ENCODE data around the gene HOXC4. TPM values are rescaled to one million over a fixed set of nuclear protein-coding genes. Genes with fewer than 3 reads are reported as not detected.

The HOXC4 gene
- 1 to 10 TPM in 1 of 6 donors, under 1 TPM in 2, not detected in 3; 0.40 to 1.0 (median 0.59) TPM for total RNA-seq

GRCh38 chr12:54053751-54054741, at the start of gene HOXC4:
HOXC4 (plus strand) TSS chr12:54053835; CDS start chr12:54053923, 88 bp downstream.
- Histone ChIP-seq H3K27me3 (peaks cover 1 to 41% (median 25%) of the 10 kb centered on the region in 4 donors), H3K4me1 (peaks cover 0 to 16% (median 5%) of the 10 kb centered on the region in 4 donors), H3K36me3 (no peaks in the 10 kb centered on the region), H3K4me3 (peak within 1 kb of the TSS in 3 of 4 donors; percentile 27 to 50 (median 50)), H3K27ac (peak within 1 kb of the TSS in 3 of 4 donors; percentile 7 to 65 (median 49)), H3K9me3 (no peaks in the 10 kb centered on the region)
- WGBS, 2 donors = 4 to 5% methylated on average over 30 to 52 of the region's 52 CpGs
- DNase-seq (peak in 1 of 2 donors; percentile 84), ATAC-seq (ENCODE audit: low FRiP score in 2 of 2) (peak in 1 of 2 donors; percentile 87)
- TF ChIP-seq POLR2AphosphoS5 (IDR thresholded peaks at IDR 0.05) (no peak), CTCF (IDR thresholded peaks at IDR 0.05) (no peak), POLR2A (IDR thresholded peaks at IDR 0.05) (no peak)

GRCh38 chr12:54004063-54004840, 49.4 kb upstream of the HOXC4 start:
- Histone ChIP-seq H3K27me3 (peaks cover 3 to 93% (median 53%) of the 10 kb centered on the region in 4 donors), H3K4me1 (peaks cover 14 to 36% (median 25%) of the 10 kb centered on the region in 4 donors), H3K4me3 (no peak overlapping the region), H3K27ac (no peak overlapping the region), H3K36me3 (no peaks in the 10 kb centered on the region), H3K9me3 (no peaks in the 10 kb centered on the region)
- 14 to 24% methylated on average over 20 of the region's 20 CpGs for WGBS, 2 donors
- DNase-seq (peak in 1 of 2 donors; percentile 24), ATAC-seq (ENCODE audit: low FRiP score in 2 of 2) (no peak)
- TF ChIP-seq CTCF (IDR thresholded peaks at IDR 0.05) = no peak
- no peak for TF ChIP-seq EP300 (IDR thresholded peaks at IDR 0.05)
- no peak for TF ChIP-seq POLR2AphosphoS5 (IDR thresholded peaks at IDR 0.05)
- no peak for TF ChIP-seq POLR2A (IDR thresholded peaks at IDR 0.05)

GRCh38 chr12:54004841-54005530, 48.6 kb upstream of the HOXC4 start:
- Histone ChIP-seq H3K27me3 (peaks cover 4 to 93% (median 53%) of the 10 kb centered on the region in 4 donors), H3K27ac (no peak overlapping the region), H3K4me3 (no peak overlapping the region), H3K9me3 (no peaks in the 10 kb centered on the region), H3K36me3 (no peaks in the 10 kb centered on the region), H3K4me1 (peaks cover 17 to 35% (median 22%) of the 10 kb centered on the region in 4 donors)
- peak in 1 of 2 donors; percentile 67 for DNase-seq
- 11 to 17% methylated on average over 26 to 28 of the region's 31 CpGs for WGBS, 2 donors
- ATAC-seq (ENCODE audit: low FRiP score in 2 of 2) = peak in 1 of 2 donors; percentile 7
- TF ChIP-seq CTCF (IDR thresholded peaks at IDR 0.05) = no peak

GRCh38 chr12:54005531-54005852, 48.1 kb upstream of the HOXC4 start:
- no peak overlapping the region for H3K27ac ChIP-seq
- H3K27me3 ChIP-seq = peaks cover 4 to 93% (median 51%) of the 10 kb centered on the region in 4 donors
- DNase-seq (peak in 1 of 2 donors; percentile 82), ATAC-seq (ENCODE audit: low FRiP score in 2 of 2) (no peak)
- no peak overlapping the region for H3K4me3 ChIP-seq
- H3K36me3 ChIP-seq = no peaks in the 10 kb centered on the region
- no peak for TF ChIP-seq EP300 (IDR thresholded peaks at IDR 0.05)
- no peak for TF ChIP-seq POLR2A (IDR thresholded peaks at IDR 0.05)
- no peak for TF ChIP-seq CTCF (IDR thresholded peaks at IDR 0.05)
- TF ChIP-seq POLR2AphosphoS5 (IDR thresholded peaks at IDR 0.05) = no peak
- H3K4me1 ChIP-seq = peaks cover 13 to 30% (median 17%) of the 10 kb centered on the region in 4 donors
- H3K9me3 ChIP-seq = no peaks in the 10 kb centered on the region
- WGBS, 2 donors = 8 to 12% methylated on average over 12 to 26 of the region's 26 CpGs
